ENCODE measurements around the gene FGF1.

The FGF1 gene

DNA sequence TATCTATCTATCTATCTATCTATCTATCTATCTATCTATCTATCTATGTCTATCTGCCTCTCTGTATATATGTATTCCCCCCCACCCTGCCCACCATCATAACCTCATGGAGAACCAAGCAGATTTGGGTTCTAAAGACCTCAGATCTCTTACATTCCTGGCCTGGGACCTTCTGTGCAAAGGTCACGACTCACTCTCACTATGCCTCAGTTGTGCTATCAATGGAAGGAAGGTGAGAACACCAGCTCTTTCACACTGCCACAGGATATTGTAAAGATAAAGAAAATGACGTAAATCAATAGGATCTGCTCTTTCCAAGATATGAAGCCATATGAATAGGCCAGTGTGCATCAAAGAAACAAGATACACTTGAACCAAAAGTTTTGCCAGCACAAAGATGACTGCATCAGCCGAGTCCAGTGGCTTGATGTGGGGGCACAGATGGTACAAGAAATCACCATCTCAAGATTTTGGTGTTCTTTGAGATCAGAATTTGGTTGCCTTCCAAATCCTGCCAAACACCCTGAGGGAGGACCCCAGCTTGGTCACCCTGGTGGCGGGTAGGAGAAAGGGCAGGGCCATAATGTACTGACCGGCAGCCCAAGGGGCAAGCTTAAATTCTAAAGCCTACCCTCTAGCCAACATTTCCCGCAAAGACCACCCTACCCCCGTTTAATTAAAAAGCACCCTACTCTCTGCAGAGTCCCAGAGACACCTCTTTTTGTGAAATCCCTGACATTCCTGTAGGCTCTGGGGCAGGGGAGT is 8.4 kb upstream of the FGF1 start:
- no peak for DNase-seq

DNA sequence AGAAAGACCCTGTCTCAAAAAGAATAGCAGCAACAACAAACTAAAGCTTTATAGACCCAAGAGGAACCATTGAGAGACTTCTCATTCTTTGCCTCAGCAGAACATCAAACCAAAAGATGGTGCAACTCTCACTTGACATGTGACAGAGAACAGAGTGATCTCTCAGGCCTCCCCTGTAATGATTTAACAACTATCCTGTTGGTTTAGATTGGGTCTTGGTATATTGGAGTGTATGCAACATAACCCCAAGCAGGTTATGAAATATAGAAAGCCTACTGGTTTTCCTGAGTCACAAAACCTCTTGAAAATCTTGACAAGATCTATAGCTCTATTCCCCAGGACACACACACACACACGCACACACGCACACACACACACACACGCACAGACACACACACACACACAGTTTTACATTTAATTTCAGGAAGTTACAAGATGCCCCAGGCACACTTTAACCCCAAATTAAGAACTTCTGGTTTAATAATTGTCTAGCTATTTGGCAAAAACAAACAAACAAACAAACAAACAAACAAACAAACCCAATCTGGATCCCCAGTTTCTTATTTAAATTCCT is 6.5 kb upstream of the FGF1 start:
- DNase-seq = no peak

GRCh38 chr5:142690667-142691066 is 4.8 kb upstream of the FGF1 start:
- no peak for DNase-seq

GRCh38 chr5:142689081-142689480 is 3.2 kb upstream of the FGF1 start:
- DNase-seq = no peak

- DNase-seq = no peak
Observed at GRCh38 chr5:142688281-142688989, 2.5 kb upstream of the FGF1 start.

- no peak for DNase-seq
Observed at GRCh38 chr5:142686968-142687367, 1.1 kb upstream of the FGF1 start.

GRCh38 chr5:142686210-142686734 is 382 bp upstream of the FGF1 start:
- DNase-seq = no peak

DNA sequence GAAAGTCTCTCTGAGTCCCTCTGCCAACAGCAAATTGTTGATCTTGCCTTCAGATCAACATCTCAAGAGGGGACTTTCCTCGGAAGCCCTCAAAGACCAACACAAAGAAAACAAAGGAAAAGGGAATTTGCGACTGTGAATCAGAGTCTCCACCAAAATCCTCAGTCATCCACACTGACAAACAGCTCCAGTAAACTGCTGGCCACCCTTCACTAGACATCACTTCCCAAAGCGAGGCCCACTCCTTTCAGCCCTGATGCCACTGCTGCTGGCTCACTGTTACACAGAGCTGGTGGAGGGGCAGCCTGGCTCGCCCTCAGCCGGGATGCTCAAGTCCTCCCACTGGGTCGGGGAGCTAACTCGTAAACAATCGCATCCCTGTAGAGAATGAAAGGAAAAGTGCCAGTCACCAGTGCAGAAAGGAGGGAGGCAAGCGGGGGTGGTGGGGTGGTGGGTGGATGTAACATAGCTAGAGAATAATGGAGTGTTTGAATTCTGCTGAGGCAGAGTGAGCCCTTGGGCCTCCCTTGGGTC is 1.3 kb downstream of the FGF1 start:
- no peak for DNase-seq

GRCh38 chr5:142683881-142684505 is 1.9 kb downstream of the FGF1 start:
- DNase-seq = no peak

GRCh38 chr5:142683116-142683515 is 2.8 kb downstream of the FGF1 start:
- DNase-seq = no peak

- DNase-seq = no peak
Observed at GRCh38 chr5:142680605-142681259, 5.2 kb downstream of the FGF1 start.

DNA sequence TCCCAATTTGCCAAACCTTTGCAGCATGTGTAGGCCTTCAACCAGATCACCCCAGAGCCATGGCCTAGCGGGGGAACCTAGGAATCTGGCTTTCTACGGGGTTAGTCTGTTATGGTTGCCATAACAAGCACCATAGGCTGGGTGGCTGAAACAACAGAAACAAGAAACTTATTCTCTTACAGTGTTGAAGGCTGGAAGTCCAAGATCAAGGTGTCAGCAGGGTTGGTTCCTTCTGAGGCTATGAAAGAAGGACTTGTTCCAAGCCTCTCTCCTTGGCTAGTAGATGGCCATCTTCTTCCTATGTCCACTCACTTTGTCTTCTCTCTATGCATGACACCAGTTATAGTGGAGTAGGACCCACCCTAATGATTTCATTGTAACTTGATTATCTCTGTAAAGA is 6.1 kb downstream of the FGF1 start:
- DNase-seq = no peak

- DNase-seq = no peak
Observed at GRCh38 chr5:142678529-142678928, 7.4 kb downstream of the FGF1 start.

- no peak for DNase-seq
Observed at GRCh38 chr5:142677198-142677597, 8.7 kb downstream of the FGF1 start.

- DNase-seq = no peak
Observed at GRCh38 chr5:142676318-142676717, 9.6 kb downstream of the FGF1 start.

DNA sequence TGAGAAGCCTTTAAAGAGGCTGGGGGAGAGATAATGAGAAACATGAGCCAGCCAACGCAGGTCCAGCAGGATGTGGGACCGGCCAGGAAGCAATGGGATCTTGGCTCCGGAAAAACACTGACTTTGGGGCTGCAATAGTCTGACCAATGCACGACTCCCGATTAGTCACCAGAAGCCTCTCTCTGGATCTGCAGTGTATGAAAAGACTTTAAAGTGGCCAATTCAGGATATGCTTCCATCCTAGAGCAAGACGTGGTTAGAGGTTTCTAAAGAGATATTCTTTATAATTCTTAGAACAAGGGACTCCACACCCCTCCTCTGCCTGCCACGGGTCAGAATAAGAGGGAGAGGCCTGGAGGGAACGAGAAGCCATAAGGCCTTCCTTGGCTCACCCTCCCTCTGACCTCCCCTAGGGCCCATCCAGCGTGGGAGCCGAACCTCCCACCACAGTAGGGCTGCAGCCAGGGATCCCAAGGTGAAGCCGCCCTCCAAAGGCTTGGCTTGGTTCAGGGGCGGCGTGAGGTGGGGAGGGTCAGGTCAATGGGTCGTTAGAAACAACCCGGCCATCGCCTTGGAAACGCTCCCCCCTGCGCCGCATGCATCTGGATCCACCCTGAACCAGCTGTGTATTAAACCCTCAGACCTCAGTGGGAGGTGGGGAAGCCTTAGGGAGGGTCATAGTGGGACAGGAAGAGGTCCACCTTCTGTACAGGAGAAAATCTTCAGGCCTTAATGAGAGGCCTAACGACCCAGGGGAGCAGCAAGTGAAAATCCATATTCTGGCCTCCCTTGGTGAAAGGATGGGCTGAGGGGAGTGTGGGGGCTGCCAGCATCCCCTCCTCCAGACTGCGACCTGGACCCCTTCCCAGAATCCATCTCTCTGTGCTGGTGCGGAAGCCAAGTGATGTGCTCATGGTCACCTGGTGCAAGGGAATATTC is 11.1 kb downstream of the FGF1 start:
- no peak for DNase-seq

DNA sequence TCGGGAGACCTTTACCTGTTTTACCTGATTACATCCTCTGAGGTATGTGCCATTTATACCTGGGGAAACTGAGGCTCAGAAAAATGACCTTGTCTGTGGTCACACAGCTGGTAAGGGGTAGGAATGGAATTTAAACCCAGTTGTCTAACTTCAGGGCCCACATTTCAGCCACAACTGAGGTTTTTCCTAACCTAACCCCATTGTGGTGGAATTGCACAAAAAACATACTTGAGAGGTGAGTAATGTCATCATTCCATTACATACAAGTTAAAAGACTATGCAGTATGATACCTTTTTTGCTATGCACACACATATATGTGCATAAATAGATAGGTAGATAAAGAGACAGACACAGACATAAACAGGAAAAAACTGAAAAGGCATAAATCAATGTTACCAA is 14.1 kb downstream of the FGF1 start:
- DNase-seq = no peak

DNA sequence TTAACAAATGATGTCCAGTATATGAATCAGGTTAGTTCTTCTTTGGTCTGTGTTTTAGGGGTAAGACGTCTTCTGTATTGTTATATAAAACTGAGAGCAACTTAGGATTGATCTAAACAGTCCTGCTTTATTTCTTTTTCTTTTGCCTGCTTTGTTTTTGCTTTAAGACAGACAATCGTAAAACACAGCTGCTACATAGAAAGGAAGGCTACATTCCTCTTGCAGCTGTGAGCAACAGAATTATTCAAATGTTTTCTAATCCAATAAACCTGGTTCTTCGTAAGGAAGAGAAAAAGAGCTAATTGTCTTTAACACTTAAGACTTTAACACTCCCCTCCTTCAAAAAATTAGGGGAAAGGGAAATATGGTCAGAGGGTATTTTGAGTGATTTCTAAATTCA is 14.6 kb downstream of the FGF1 start:
- DNase-seq = no peak

DNA sequence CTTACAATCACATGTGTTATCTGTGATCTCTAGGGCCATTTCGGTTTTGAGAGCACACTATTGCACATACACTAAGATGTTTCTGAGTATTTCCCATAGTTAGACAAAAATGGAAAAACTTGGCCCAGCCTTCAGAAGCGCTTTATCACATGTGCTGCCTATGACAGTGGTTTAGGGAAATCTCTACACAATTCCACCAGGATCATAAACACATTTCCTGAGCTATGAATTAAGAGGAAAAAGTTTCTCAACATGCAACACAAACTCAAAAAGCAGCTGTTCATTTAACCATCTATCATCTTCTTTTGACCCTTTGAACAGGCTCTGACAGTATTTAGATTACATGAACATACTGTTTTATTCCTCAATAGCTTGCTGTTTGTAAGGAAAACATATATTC is 15.1 kb downstream of the FGF1 start:
- no peak for DNase-seq

GRCh38 chr5:142669477-142669876 is 16.4 kb downstream of the FGF1 start:
- peak; percentile 33 for DNase-seq

- DNase-seq = no peak
Observed at GRCh38 chr5:142668336-142668735, 17.6 kb downstream of the FGF1 start.

- no peak for DNase-seq
Observed at GRCh38 chr5:142667831-142668230, 18.1 kb downstream of the FGF1 start.

All from NCI-H1694 treated with DMSO at 0.1 percent for 48 hours (cell line).